SU-DHL-6 (cell line): ENCODE results near the gene TANC1.

Experiments used
- EZH2phosphoT487 ChIP-seq: fragments of 200-600 bp; sonication (generic), shearing (Covaris generic); conservative IDR thresholded peaks from 2 replicates; pipeline ENCODE4 v1.6.1; 2018; ENCODE audit warnings: mild to moderate bottlenecking, antibody characterized with exemption, low read length, moderate library complexity, mixed read lengths
- TF ChIP-seq, protein P1 (sequence below): fragments of 200-600 bp; sonication (generic); IDR thresholded peaks from one replicate; pipeline ENCODE4 v1.5.1; 2017; ENCODE audit warnings: antibody characterized with exemption, mild to moderate bottlenecking, low read length, moderate library complexity; ENCODE audit not compliant: insufficient read depth, poor library complexity, severe bottlenecking

DNA sequence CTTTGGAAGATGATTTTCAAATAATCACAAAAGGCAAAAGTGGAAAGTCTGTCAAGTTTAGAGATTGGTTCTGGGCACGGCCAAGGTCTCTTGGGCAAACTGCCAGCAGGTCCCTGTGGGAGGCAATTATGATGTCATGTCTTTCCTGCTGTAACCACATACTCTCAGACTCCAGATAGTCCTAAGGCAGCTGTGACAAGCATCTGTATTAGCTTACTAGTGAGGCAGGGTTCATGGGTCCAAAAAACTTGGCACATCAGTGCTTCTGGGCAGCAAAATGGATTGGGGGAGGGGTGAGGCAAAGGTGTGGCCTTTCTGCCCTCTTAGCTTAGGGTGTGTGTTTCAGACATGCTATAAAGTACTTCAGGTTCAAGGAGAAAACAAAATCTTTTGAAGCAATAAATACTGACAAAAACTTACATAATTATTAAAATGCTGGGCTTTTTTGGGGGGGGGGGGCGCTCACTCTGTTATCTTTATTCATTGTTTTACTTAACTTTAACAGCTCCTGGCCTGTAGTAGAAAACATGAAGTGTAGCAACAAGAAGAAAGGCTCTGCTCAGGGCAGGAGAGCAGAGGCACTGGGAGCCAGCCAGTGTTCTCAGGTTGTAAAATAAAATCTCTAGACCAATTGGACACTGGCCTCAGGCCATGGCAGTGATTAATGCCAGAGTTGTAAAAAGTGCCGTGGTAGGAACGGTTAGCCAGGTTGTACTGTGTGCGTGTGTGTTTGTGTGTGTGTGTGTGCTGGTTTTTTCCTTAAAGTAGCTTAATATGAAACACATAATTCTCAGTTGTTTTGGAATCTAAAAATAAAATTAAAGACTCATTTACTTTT lies 14.3 kb upstream of the TANC1 start:
- TF ChIP-seq, protein P1, sequence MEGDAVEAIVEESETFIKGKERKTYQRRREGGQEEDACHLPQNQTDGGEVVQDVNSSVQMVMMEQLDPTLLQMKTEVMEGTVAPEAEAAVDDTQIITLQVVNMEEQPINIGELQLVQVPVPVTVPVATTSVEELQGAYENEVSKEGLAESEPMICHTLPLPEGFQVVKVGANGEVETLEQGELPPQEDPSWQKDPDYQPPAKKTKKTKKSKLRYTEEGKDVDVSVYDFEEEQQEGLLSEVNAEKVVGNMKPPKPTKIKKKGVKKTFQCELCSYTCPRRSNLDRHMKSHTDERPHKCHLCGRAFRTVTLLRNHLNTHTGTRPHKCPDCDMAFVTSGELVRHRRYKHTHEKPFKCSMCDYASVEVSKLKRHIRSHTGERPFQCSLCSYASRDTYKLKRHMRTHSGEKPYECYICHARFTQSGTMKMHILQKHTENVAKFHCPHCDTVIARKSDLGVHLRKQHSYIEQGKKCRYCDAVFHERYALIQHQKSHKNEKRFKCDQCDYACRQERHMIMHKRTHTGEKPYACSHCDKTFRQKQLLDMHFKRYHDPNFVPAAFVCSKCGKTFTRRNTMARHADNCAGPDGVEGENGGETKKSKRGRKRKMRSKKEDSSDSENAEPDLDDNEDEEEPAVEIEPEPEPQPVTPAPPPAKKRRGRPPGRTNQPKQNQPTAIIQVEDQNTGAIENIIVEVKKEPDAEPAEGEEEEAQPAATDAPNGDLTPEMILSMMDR, result no peak
- no peak for TF ChIP-seq EZH2phosphoT487
